Measurements from ENCODE around the gene SLC35E3. TPM values are rescaled to one million over a fixed set of nuclear protein-coding genes. Genes with fewer than 3 reads are reported as not detected.
"Not testable (repeated sequence)": the region's sequence is repeated elsewhere in the genome, so short reads cannot be mapped to it uniquely, and the experiment has no call there.

SLC35E3 gene
- total RNA-seq, 1 experiment from 2014 or later, result 10.8 TPM

GRCh38 chr12:68798882-68799234 lies 52.9 kb downstream of the SLC35E3 start:
- H3K36me3 Mint-ChIP-seq (ENCODE audit: insufficient read depth, unreplicated experiment), result peaks cover 6% of the 10 kb centered on the region
- CTCF ChIA-PET, result interaction anchor here (0.9 kb wide), 1 partner anchor 302 kb away, joined by 3 read pairs; no protein-coding TSS in a partner anchor
- no TSS peak for BruUV-seq (replicated peaks)
- intact Hi-C loops (cut with micrococcal nuclease; ENCODE audit: unreplicated experiment), result no loop called here
- no peak overlapping the region for H3K27ac Mint-ChIP-seq (ENCODE audit: unreplicated experiment)
- DNase-seq, result no peak
- no peaks in the 10 kb centered on the region for H3K27me3 Mint-ChIP-seq (ENCODE audit: unreplicated experiment)
- TF ChIP-seq CTCF (IDR thresholded peaks at IDR 0.05; ENCODE audit: unreplicated experiment), result no peak
- peaks cover 18% of the 10 kb centered on the region for H3K4me1 Mint-ChIP-seq (ENCODE audit: low read depth, unreplicated experiment)
- no peak overlapping the region for H3K4me3 Mint-ChIP-seq (ENCODE audit: low read depth, unreplicated experiment)
- H3K9me3 Mint-ChIP-seq (ENCODE audit: low read depth, unreplicated experiment), result no peaks in the 10 kb centered on the region

DNA sequence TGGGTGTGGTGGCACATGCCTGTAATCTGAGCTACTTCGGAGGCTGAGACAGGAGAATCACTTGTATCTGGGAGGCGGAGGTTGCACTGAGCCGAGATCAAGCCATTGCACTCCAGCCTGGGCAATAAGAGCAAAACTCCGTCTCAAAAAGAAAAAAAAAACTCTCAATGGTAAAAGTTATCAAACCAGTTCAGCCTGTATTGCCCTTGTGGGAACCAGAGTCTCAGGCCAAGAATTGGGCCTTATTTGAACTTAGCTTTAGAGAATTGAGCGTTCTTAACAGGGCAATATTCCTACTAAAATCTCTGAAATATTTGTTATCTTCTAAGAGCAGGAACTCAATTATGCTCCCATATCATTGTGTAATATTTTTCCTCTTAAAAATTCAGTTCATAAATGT lies 54.3 kb downstream of the SLC35E3 start:
- BruUV-seq (replicated peaks), result no TSS peak
- H3K4me3 Mint-ChIP-seq (ENCODE audit: low read depth, unreplicated experiment), result no peak overlapping the region
- peaks cover 18% of the 10 kb centered on the region for H3K4me1 Mint-ChIP-seq (ENCODE audit: low read depth, unreplicated experiment)
- no peaks in the 10 kb centered on the region for H3K27me3 Mint-ChIP-seq (ENCODE audit: unreplicated experiment)
- peak; percentile 34 for DNase-seq
- no peak for TF ChIP-seq CTCF (IDR thresholded peaks at IDR 0.05; ENCODE audit: unreplicated experiment)
- peak overlapping the region; percentile 1 for H3K27ac Mint-ChIP-seq (ENCODE audit: unreplicated experiment)
- intact Hi-C loops (cut with micrococcal nuclease; ENCODE audit: unreplicated experiment), result no loop called here
- no peaks in the 10 kb centered on the region for H3K9me3 Mint-ChIP-seq (ENCODE audit: low read depth, unreplicated experiment)
- H3K36me3 Mint-ChIP-seq (ENCODE audit: insufficient read depth, unreplicated experiment), result peaks cover 6% of the 10 kb centered on the region
- CTCF ChIA-PET, result no interaction called here

DNA sequence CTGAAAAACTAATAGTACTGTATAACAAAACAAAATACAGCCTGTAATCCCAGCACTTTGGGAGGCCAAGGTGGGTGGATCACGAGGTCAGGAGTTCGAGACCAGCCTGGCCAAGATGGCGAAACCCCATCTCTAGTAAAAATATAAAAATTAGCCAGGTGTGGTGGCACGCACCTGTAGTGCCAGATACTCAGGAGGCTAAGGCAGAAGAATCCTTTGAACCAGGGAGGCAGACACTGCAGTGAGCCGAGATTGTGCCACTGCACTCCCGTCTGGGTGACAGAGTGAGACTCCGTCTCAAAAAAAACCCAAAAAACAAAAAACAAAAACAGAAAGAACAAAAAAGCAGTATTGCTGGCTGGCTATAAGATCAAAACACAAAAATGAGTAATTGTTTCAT lies 55.1 kb downstream of the SLC35E3 start:
- H3K27me3 Mint-ChIP-seq (ENCODE audit: unreplicated experiment); H3K4me3 Mint-ChIP-seq (ENCODE audit: low read depth, unreplicated experiment); DNase-seq; BruUV-seq (replicated peaks); H3K36me3 Mint-ChIP-seq (ENCODE audit: insufficient read depth, unreplicated experiment); CTCF ChIA-PET; H3K27ac Mint-ChIP-seq (ENCODE audit: unreplicated experiment); intact Hi-C loops (cut with micrococcal nuclease; ENCODE audit: unreplicated experiment); H3K9me3 Mint-ChIP-seq (ENCODE audit: low read depth, unreplicated experiment): not testable (repeated sequence)
- H3K4me1 Mint-ChIP-seq (ENCODE audit: low read depth, unreplicated experiment), result peaks cover 18% of the 10 kb centered on the region

- H3K9me3 Mint-ChIP-seq (ENCODE audit: low read depth, unreplicated experiment); H3K27ac Mint-ChIP-seq (ENCODE audit: unreplicated experiment); H3K27me3 Mint-ChIP-seq (ENCODE audit: unreplicated experiment); H3K4me3 Mint-ChIP-seq (ENCODE audit: low read depth, unreplicated experiment); BruUV-seq (replicated peaks); intact Hi-C loops (cut with micrococcal nuclease; ENCODE audit: unreplicated experiment); CTCF ChIA-PET; H3K36me3 Mint-ChIP-seq (ENCODE audit: insufficient read depth, unreplicated experiment); DNase-seq: not testable (repeated sequence)
- H3K4me1 Mint-ChIP-seq (ENCODE audit: low read depth, unreplicated experiment), result peaks cover 18% of the 10 kb centered on the region
Observed at GRCh38 chr12:68802372-68802745, 56.4 kb downstream of the SLC35E3 start.

DNA sequence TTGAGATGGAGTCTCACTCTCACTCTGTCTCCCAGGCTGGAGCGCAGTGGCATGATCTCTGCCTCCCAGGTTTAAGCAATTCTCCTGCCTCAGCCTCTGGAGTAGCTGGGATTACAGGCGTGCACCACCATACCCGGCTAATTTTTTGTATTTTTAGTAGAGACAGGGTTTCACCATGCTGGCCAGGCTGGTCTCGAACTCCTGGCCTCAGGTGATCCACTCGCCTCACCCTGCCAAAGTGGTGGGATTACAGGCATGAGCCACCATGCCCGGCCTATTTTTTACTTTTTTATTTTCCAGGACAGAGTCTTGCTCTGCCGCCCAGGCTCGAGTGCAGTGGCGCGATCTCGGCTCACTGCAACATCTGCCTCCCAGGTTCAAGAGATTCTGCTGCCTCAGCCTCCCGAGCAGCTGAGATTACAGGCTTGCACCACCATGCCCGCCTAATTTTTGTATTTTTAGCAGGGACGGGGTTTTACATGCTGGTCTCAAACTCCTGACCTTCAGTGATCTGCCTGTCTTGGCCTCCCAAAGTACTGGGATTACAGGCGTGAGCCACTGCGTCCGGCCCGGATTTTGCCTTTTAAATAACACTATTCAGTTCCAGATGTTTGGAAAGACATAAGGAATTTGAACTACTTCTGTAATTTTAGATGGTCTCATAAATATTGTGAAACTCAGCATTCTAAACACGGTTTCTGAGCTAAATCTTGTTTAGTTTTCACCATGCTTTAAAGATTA lies 57.1 kb downstream of the SLC35E3 start:
- intact Hi-C loops (cut with micrococcal nuclease; ENCODE audit: unreplicated experiment); H3K9me3 Mint-ChIP-seq (ENCODE audit: low read depth, unreplicated experiment); H3K4me3 Mint-ChIP-seq (ENCODE audit: low read depth, unreplicated experiment); DNase-seq; H3K27ac Mint-ChIP-seq (ENCODE audit: unreplicated experiment); H3K27me3 Mint-ChIP-seq (ENCODE audit: unreplicated experiment); CTCF ChIA-PET; BruUV-seq (replicated peaks): not testable (repeated sequence)
- Mint-ChIP-seq H3K36me3 (ENCODE audit: insufficient read depth, unreplicated experiment) (peaks cover 15% of the 10 kb centered on the region), H3K4me1 (ENCODE audit: low read depth, unreplicated experiment) (peaks cover 18% of the 10 kb centered on the region)
